GM12864 (cell line): Measurements from ENCODE around the gene SCP2.

Experiments
- DNase-seq: peaks from one replicate; pipeline ENCODE4 v3.0.0-alpha.2; 2011; ENCODE audit warnings: low read depth
- H3K4me3 ChIP-seq: 2 replicates; pipeline ENCODE4 v1.5.1; 2011; ENCODE audit warnings: mild to moderate bottlenecking, low read depth, low read length, control low read depth
- TF ChIP-seq, protein P1 (sequence below): IDR thresholded peaks from 2 replicates; pipeline ENCODE4 v1.5.1; 2011; ENCODE audit warnings: low read depth, mild to moderate bottlenecking, moderate library complexity, low read length, control low read depth, inconsistent platforms; ENCODE audit errors: missing control alignments

The SCP2 gene

DNA sequence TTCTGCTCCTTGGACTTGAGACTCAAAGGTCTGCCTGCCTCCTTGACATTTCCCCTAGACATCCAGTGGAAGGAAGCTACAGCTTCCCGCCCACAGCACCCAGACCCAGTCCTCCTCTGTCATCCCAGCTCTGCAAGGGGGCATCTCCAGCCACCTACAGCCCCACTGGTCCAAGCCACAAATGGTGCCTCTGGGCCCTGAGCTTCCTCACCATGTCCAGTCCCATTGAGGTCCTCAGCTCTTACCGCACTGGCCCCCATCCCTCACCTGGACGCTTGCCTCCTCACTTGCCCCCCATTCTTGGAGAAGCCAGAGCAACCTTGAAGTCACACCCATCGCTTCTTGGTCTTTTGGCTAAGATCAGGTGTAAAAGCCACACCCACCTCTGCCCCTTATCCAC is 148.1 kb downstream of the SCP2 start:
- H3K4me3 ChIP-seq, result no peak overlapping the region
- TF ChIP-seq, protein P1, sequence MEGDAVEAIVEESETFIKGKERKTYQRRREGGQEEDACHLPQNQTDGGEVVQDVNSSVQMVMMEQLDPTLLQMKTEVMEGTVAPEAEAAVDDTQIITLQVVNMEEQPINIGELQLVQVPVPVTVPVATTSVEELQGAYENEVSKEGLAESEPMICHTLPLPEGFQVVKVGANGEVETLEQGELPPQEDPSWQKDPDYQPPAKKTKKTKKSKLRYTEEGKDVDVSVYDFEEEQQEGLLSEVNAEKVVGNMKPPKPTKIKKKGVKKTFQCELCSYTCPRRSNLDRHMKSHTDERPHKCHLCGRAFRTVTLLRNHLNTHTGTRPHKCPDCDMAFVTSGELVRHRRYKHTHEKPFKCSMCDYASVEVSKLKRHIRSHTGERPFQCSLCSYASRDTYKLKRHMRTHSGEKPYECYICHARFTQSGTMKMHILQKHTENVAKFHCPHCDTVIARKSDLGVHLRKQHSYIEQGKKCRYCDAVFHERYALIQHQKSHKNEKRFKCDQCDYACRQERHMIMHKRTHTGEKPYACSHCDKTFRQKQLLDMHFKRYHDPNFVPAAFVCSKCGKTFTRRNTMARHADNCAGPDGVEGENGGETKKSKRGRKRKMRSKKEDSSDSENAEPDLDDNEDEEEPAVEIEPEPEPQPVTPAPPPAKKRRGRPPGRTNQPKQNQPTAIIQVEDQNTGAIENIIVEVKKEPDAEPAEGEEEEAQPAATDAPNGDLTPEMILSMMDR, result no peak

DNA sequence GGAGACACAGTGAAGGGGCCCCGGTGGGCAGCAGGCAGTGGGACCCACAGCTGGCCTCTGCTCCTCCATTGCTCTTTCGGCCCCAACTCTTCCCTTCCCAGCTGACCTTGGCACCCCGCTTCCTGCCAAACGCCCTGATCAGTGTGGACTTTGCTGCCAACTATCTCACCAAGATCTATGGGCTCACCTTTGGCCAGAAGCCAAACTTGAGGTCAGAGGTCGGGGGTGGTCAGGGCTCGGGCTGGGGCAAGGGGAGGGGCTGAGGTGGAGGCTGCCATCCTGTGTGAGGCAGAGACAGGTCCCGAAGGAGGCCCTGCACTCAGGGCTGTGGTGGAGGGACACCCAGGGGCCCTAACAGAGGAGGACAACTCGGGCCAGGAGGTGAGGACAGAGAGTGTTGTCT is 148.7 kb downstream of the SCP2 start:
- DNase-seq, result no peak
- TF ChIP-seq, protein P1, result no peak
- H3K4me3 ChIP-seq, result no peak overlapping the region

More for the DNA sequence above, 148.1 kb downstream of the SCP2 start:
- DNase-seq, result no peak

DNA sequence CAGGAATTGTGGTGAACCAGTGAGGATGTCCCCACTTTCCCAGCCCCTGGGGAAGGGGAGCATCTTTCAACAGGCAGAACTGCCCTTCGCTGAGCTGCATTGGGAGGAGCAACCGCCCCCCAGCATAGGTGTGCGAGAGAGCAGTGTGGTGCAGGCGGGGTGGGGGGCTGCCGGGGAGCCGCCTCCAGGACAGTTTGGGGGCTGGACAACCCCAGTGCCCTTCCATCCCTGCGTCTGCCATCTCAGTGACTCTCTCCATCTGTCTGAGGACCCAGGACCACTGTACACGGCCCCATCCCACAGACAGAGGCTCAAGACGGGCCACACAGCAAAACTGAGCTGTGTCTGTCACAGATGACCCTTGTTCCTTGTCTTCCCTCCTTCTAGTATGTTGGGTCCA is 149.1 kb downstream of the SCP2 start:
- TF ChIP-seq, protein P1, result no peak
- DNase-seq, result no peak
- H3K4me3 ChIP-seq, result no peak overlapping the region

DNA sequence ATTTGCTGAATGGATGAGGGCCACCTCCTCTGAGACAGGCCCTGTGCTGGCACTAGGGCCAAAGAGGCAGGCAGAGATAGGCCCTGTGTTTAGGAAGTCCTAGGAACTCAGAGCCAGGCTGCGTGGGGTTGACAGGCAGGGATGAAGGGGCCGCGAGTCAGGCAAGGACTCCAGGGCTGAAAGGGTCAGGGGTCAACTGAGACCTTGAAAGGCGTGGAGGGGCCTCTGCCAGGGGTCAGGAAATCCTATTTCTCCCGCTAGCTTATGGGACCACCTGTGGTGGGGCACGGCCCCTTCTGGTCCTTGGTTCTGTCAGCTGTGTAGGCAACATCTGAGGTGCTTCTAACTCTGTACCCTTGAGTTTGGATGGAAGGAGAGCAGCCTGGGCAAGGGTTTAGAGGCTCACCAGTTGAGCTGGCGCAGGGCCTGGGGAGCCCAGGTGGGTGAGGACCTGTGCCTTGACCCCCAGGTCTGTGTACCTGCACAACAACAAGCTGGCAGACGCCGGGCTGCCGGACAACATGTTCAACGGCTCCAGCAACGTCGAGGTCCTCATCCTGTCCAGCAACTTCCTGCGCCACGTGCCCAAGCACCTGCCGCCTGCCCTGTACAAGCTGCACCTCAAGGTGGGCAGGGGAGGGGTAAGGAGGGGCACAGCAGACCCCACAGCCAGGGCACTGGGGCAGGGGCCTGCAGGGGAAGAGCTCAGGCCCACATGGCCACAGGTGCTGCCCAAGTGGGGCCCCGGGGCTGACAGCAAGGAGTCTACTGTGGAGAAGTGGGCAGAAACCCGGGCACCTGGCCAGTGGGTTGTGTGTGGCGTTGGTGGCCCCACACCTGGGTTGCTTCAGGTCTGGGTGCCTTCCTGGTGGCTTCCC is 149.9 kb downstream of the SCP2 start:
- no peak for DNase-seq
- TF ChIP-seq, protein P1, result no peak
- no peak overlapping the region for H3K4me3 ChIP-seq

DNA sequence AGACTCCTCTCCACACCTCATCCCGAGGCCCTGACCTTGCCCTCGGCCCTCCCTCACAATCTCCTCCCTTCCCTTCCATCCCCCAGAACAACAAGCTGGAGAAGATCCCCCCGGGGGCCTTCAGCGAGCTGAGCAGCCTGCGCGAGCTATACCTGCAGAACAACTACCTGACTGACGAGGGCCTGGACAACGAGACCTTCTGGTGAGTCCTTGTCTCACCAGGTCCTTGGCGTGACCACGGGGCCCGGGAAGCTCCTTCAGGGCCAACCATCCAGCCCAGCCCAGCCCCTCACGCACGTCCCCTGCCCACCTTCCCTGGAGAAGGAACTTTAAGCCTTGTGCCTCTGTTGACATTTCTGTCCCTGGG is 150.5 kb downstream of the SCP2 start:
- no peak overlapping the region for H3K4me3 ChIP-seq
- no peak for DNase-seq
- TF ChIP-seq, protein P1, result no peak

DNA sequence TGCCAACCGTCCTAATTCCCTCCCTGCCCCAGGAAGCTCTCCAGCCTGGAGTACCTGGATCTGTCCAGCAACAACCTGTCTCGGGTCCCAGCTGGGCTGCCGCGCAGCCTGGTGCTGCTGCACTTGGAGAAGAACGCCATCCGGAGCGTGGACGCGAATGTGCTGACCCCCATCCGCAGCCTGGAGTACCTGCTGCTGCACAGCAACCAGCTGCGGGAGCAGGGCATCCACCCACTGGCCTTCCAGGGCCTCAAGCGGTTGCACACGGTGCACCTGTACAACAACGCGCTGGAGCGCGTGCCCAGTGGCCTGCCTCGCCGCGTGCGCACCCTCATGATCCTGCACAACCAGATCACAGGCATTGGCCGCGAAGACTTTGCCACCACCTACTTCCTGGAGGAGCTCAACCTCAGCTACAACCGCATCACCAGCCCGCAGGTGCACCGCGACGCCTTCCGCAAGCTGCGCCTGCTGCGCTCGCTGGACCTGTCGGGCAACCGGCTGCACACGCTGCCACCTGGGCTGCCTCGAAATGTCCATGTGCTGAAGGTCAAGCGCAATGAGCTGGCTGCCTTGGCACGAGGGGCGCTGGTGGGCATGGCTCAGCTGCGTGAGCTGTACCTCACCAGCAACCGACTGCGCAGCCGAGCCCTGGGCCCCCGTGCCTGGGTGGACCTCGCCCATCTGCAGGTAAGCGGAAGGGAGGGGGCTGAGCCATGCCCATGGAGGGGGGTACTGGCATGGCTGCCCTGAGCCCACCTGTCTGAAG is 151.4 kb downstream of the SCP2 start:
- TF ChIP-seq, protein P1, result no peak
- DNase-seq, result no peak

More for the DNA sequence above, 151.4 kb downstream of the SCP2 start:
- no peak overlapping the region for H3K4me3 ChIP-seq
